ENCODE data around the gene FAM170B.

Gene FAM170B

DNA sequence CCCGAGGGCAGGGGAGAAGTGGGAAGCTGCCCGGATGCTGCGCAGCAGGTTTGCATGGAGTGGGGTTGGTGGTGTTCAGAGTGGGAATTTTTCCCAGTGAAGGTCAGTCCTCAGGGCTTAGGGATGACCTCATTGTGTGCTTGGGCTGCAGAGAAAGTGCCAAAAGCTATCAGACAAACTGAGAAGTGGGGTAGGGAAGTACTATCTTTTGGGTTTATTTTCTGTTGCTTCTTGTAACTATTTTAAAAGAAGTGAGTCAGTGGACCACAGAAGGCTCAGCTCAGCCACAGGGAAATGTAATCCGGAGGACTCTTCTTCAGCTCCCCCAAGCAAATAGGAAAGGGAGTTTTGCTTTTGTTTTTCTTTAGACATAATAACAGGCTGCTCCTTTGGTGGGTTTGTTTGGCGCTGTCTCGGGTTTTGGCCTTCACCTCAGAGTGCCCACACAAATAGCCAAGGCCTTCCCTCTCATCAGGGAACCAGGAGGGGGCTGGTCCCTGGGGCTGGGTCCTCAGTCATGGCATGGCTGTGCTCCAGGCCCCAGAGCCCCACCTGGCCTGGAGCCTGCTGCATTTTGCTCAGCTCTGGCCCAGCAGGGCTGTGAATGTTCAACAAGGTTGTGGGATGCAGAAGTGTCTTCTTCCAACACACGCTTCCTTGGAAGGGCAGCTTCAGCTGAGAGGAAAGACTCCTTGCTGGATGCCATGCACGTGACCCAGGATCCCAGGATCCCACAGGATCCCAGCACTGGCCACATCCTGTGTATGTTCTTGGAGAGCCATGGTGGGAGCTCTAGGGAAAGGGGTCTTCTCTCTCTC is 5.4 kb upstream of the FAM170B start:
- H3K9me3 ChIP-seq (ENCODE audit: control insufficient read depth, low read length): no peaks in the 10 kb centered on the region
- 95 to 97% methylated on average over 5 to 6 of the region's 8 CpGs for WGBS, 2 experiments (ENCODE audit: insufficient coverage in 2 of 2)
- H3K4me3 ChIP-seq (ENCODE audit: extremely low read depth, insufficient read depth, low read length, poor library complexity, severe bottlenecking): no peak overlapping the region
- H3K27ac ChIP-seq (ENCODE audit: low read depth, low read length, severe bottlenecking): no peak overlapping the region
- no peaks in the 10 kb centered on the region for H3K36me3 ChIP-seq (ENCODE audit: control insufficient read depth, insufficient read depth, low read length)
- peaks cover 7% of the 10 kb centered on the region for H3K4me1 ChIP-seq (ENCODE audit: control insufficient read depth, insufficient read depth, low read length, poor library complexity, severe bottlenecking)

DNA sequence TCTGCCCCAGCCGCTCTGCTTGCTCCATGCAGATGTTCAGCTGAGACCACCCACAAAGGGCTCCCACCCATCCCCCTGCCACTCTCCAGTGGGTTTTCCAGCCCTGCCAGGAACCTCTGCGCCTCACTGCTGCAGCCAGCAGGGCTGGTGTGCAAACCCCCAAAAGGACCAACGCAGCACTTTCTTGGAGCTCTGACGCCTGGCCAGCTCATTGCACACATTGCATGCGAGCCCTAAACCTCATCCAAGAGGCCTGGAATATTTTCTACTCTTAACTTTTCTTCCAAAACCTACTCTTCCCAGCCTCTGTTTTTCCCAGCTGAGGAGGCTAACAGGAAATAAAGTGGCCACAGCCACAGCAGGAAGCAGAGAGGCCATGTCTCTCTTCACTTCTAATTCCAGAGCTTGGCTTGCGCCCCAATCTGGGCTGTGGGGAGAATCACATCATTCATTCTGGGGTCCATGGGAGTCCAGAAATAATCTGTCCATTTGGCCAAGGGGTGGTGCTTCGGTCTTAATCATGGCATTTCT is 4.6 kb upstream of the FAM170B start:
- Histone ChIP-seq H3K9me3 (ENCODE audit: control insufficient read depth, low read length) (no peaks in the 10 kb centered on the region), H3K4me3 (ENCODE audit: extremely low read depth, insufficient read depth, low read length, poor library complexity, severe bottlenecking) (no peak overlapping the region), H3K27ac (ENCODE audit: low read depth, low read length, severe bottlenecking) (no peak overlapping the region), H3K36me3 (ENCODE audit: control insufficient read depth, insufficient read depth, low read length) (no peaks in the 10 kb centered on the region), H3K4me1 (ENCODE audit: control insufficient read depth, insufficient read depth, low read length, poor library complexity, severe bottlenecking) (peaks cover 3% of the 10 kb centered on the region)
- 87 to 93% methylated on average over 7 of the region's 7 CpGs for WGBS, 2 experiments (ENCODE audit: insufficient coverage in 2 of 2)

DNA sequence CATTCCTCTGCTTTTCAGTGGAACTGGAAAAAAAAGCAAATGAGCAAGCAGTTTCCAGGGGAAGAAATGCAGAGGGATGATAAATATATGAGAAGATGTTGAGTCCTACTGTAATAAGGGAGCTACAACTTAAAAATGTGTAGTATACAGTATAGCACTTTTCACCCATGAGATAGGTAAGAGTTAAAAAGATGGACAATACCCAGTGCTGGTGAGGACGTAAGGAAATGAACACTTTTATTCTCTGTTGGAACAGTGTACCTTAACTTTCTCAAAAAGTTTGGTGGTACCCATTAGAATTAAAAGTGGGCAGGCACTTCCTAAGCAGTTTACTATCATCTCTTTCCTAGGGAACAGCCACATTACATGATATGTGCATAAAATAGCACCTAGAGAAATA is 2.7 kb upstream of the FAM170B start:
- 71% methylated on average over 1 of the region's 1 CpG; no CpG with 5 or more reads in 1 of the 2 experiments for WGBS, 2 experiments (ENCODE audit: insufficient coverage in 2 of 2)

DNA sequence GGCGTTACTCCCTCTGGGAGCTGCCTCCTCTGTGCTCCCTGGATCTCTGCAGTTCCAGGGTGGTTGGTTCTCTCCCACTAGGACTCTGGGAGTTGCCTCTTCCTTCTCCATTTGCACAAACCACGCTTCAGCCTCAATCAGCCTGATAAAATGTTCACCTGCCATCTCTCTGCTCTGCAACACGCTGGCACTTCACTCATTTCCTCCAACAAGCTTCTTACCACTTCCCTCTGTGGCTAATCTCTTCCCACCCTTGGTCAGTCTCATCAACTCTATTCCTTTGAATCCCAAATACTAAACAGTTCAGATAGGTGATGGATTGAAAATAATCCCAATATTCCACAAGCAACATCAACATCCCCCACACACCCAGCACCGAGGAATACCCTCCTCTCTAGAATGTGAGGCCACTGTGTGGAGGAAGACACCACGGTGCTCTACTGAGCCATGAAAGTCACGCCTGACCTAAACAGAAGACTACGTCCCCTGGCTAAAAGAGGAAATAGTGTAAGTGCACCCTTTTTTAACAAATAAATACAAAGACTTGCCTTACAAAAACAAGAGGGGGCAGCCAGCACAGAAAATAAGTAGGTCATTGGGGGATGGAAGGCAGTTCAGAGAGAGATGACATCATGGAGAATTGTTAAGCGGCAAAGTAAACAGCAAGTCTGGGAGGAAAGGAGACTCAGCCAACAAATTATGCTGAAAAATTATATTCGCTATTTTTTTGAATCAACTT is 1.9 kb upstream of the FAM170B start:
- Histone ChIP-seq H3K4me3 (ENCODE audit: extremely low read depth, insufficient read depth, low read length, poor library complexity, severe bottlenecking) (no peak overlapping the region), H3K36me3 (ENCODE audit: control insufficient read depth, insufficient read depth, low read length) (no peaks in the 10 kb centered on the region), H3K9me3 (ENCODE audit: control insufficient read depth, low read length) (no peaks in the 10 kb centered on the region), H3K27ac (ENCODE audit: low read depth, low read length, severe bottlenecking) (no peak overlapping the region), H3K4me1 (ENCODE audit: control insufficient read depth, insufficient read depth, low read length, poor library complexity, severe bottlenecking) (peaks cover 3% of the 10 kb centered on the region)
- 93% methylated on average over 4 of the region's 9 CpGs for WGBS, 2 experiments (ENCODE audit: insufficient coverage in 2 of 2)

More for the DNA sequence above, 2.7 kb upstream of the FAM170B start:
- H3K4me1 ChIP-seq (ENCODE audit: control insufficient read depth, insufficient read depth, low read length, poor library complexity, severe bottlenecking): peaks cover 3% of the 10 kb centered on the region
- H3K27ac ChIP-seq (ENCODE audit: low read depth, low read length, severe bottlenecking): no peak overlapping the region
- H3K36me3 ChIP-seq (ENCODE audit: control insufficient read depth, insufficient read depth, low read length): no peaks in the 10 kb centered on the region
- no peaks in the 10 kb centered on the region for H3K9me3 ChIP-seq (ENCODE audit: control insufficient read depth, low read length)
- no peak overlapping the region for H3K4me3 ChIP-seq (ENCODE audit: extremely low read depth, insufficient read depth, low read length, poor library complexity, severe bottlenecking)

DNA sequence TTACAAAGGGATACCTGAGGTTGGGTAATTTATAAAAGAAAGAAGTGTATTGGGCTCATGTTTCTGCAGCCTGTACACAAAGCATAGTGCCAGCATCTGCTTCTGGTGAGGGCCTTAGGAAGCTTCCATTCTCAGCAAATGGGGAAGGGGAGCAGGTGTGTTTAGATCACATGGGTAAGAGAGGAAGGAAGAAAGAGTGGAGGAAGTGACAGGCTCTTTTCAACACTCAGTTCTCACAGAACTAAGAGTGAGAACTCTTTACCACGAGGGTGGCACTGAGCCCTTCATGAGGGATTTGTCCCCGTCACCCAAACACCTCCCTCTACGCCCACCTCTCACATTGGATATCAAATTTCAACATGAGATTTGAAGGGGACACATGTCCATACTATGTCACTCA is 506 bp upstream of the FAM170B start:
- Histone ChIP-seq H3K27ac (ENCODE audit: low read depth, low read length, severe bottlenecking) (no peak overlapping the region), H3K9me3 (ENCODE audit: control insufficient read depth, low read length) (no peaks in the 10 kb centered on the region), H3K4me3 (ENCODE audit: extremely low read depth, insufficient read depth, low read length, poor library complexity, severe bottlenecking) (no peak overlapping the region), H3K4me1 (ENCODE audit: control insufficient read depth, insufficient read depth, low read length, poor library complexity, severe bottlenecking) (peaks cover 2% of the 10 kb centered on the region), H3K36me3 (ENCODE audit: control insufficient read depth, insufficient read depth, low read length) (no peaks in the 10 kb centered on the region)
- 90 to 100% methylated on average over 2 of the region's 3 CpGs for WGBS, 2 experiments (ENCODE audit: insufficient coverage in 2 of 2)

DNA sequence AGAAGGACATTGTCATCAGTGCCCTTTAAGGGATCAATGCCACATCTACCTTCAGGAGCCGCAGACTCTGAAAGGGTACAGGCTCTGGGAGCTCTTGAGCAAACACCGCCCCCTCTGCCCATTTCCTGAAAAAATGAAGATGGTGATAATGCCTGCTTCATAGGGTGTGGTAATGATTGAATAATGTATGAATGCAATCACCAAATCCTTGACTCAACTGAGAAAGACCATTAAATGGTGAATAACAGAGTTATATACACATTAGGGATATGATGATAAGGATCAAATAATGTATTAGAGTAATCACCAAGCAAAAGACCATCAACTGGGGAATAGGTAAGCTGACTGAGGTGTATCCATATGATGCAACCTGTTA is 1.5 kb downstream of the FAM170B start:
- no CpG with 5 or more reads among the region's 2 CpGs for WGBS, 2 experiments (ENCODE audit: insufficient coverage in 2 of 2)
- Histone ChIP-seq H3K36me3 (ENCODE audit: control insufficient read depth, insufficient read depth, low read length) (no peaks in the 10 kb centered on the region), H3K4me3 (ENCODE audit: extremely low read depth, insufficient read depth, low read length, poor library complexity, severe bottlenecking) (no peak overlapping the region), H3K9me3 (ENCODE audit: control insufficient read depth, low read length) (no peaks in the 10 kb centered on the region), H3K4me1 (ENCODE audit: control insufficient read depth, insufficient read depth, low read length, poor library complexity, severe bottlenecking) (no peaks in the 10 kb centered on the region), H3K27ac (ENCODE audit: low read depth, low read length, severe bottlenecking) (no peak overlapping the region)

DNA sequence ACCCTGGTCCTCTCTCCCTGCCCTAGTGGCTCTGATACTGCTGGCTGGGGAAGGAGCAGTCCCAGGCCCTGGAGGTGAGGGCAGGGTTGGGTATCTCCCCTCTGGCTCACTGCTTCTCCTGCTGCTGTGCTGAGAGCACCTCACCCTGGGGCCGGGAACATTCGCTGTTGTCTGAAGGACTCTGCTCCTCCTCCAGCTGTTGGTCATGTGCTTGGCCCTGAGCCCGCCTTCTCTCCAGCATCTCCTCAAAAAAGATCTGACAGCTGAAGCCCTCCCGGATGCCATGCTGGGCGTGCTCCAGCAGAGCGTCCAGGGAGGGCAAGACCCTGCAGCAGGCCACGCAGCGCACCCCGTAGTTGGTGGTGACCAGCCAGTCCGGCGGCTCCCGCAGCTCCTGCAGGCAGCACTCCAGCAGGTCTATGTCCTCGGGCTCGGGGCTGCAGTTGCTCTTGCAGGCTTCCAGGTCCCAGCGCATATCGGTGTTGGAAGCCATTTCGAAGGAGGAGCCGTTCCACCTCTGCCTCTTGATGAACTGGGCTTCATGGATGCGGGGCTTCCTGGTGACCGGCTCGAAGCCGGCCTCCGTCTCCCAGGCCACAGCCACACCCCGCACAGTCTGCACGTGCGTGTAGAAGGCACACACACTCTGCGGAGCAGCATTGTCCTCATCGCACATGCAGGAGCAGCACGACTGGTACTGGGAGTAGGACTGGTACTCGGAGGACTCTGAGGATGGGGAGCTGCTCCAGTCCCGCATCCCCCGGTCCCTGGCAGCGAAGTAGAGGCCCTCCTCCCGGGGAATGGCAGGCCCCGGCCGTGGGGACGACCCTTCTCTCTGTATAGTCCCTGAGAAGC is 2.1 kb downstream of the FAM170B start:
- Histone ChIP-seq H3K36me3 (ENCODE audit: control insufficient read depth, insufficient read depth, low read length) (no peaks in the 10 kb centered on the region), H3K27ac (ENCODE audit: low read depth, low read length, severe bottlenecking) (no peak overlapping the region), H3K4me3 (ENCODE audit: extremely low read depth, insufficient read depth, low read length, poor library complexity, severe bottlenecking) (no peak overlapping the region), H3K9me3 (ENCODE audit: control insufficient read depth, low read length) (no peaks in the 10 kb centered on the region), H3K4me1 (ENCODE audit: control insufficient read depth, insufficient read depth, low read length, poor library complexity, severe bottlenecking) (no peaks in the 10 kb centered on the region)
- WGBS, 2 experiments (ENCODE audit: insufficient coverage in 2 of 2): 91 to 92% methylated on average over 25 to 37 of the region's 37 CpGs

DNA sequence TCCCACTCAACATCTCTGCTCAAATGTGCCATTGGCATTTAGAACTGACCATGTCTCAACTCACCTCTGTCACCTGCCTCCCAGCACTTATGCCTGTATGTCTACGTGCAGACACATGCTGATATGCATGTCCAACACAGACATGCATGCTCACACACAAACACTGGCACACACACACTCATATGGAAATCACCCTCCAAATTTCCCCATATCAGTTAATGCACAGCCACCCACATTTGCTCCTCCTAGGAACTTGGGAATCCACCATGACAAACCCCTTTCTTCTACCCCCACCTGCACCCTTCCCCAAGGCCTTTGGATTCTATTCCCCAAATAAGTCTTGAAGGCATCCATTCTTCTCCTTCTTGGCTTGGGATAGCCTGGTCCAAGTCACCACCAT is 4.4 kb downstream of the FAM170B start:
- H3K4me3 ChIP-seq (ENCODE audit: extremely low read depth, insufficient read depth, low read length, poor library complexity, severe bottlenecking): no peak overlapping the region
- H3K9me3 ChIP-seq (ENCODE audit: control insufficient read depth, low read length): no peaks in the 10 kb centered on the region
- 94 to 100% methylated on average over 1 of the region's 1 CpG for WGBS, 2 experiments (ENCODE audit: insufficient coverage in 2 of 2)
- no peaks in the 10 kb centered on the region for H3K4me1 ChIP-seq (ENCODE audit: control insufficient read depth, insufficient read depth, low read length, poor library complexity, severe bottlenecking)
- no peak overlapping the region for H3K27ac ChIP-seq (ENCODE audit: low read depth, low read length, severe bottlenecking)
- H3K36me3 ChIP-seq (ENCODE audit: control insufficient read depth, insufficient read depth, low read length): no peaks in the 10 kb centered on the region

DNA sequence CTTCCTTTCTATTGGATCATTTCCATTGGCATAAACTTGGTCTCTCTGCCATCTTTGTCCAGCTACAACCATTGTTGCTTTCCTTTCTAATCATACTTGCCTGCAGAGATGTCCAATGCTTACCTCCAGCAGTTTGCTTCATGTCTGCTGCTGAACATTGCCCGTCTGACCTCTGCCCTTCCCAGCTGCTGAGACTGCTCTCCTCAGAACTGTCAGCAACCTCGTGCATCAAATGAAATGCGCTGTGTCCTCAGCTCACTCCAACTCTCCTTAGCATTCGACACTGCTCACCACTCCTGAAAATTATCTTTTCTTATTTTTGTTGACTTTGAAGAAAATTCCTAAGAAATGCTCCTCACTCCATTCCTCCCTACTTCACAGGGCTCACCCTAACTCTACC is 5.0 kb downstream of the FAM170B start:
- H3K27ac ChIP-seq (ENCODE audit: low read depth, low read length, severe bottlenecking): no peak overlapping the region
- WGBS, 2 experiments (ENCODE audit: insufficient coverage in 2 of 2): 87 to 88% methylated on average over 2 to 4 of the region's 4 CpGs
- no peaks in the 10 kb centered on the region for H3K4me1 ChIP-seq (ENCODE audit: control insufficient read depth, insufficient read depth, low read length, poor library complexity, severe bottlenecking)
- H3K4me3 ChIP-seq (ENCODE audit: extremely low read depth, insufficient read depth, low read length, poor library complexity, severe bottlenecking): no peak overlapping the region
- H3K36me3 ChIP-seq (ENCODE audit: control insufficient read depth, insufficient read depth, low read length): no peaks in the 10 kb centered on the region
- H3K9me3 ChIP-seq (ENCODE audit: control insufficient read depth, low read length): no peaks in the 10 kb centered on the region

All from mesodermal cell (in vitro differentiated cells).